Right lobe of liver (tissue), 6 donors: ENCODE results near the gene CEND1. TPM values are rescaled to one million over a fixed set of nuclear protein-coding genes. Genes with fewer than 3 reads are reported as not detected.

Experiments used
- ATAC-seq, 4 donors: fragments of 200-7000 bp; cut with Tn5 transposase; one replicate each; pipeline ENCODE4 v1.9.1; 2020; ENCODE audit warnings: mild to moderate bottlenecking in 4 of 4, moderate library complexity in 4 of 4
- DNase-seq, 3 donors: peaks; one replicate each; pipeline ENCODE4 v3.0.0-alpha.2; 2020
- H3K27ac ChIP-seq, 3 donors: fragments of 200-600 bp; one replicate each; pipeline ENCODE4 v1.8.0; 2022
- H3K27me3 ChIP-seq, 2 donors: fragments of 200-600 bp; one replicate each; pipeline ENCODE4 v1.8.0; 2022
- H3K36me3 ChIP-seq, 4 donors: fragments of 200-600 bp; sonication (generic) in 1 of 4; one replicate each; pipeline versions ENCODE4 v1.5.1 to v1.8.0; 2017 to 2022; ENCODE audit warnings: control low read depth in 1 of 4
- H3K4me1 ChIP-seq, 4 donors: fragments of 200-600 bp; sonication (generic) in 1 of 4; one replicate each; pipeline versions ENCODE4 v1.5.1 to v1.8.0; 2017 to 2022; ENCODE audit warnings: control low read depth in 1 of 4
- H3K4me3 ChIP-seq, 3 donors: fragments of 200-600 bp; one replicate each; pipeline ENCODE4 v1.8.0; 2022
- H3K9me3 ChIP-seq, 4 donors: fragments of 200-600 bp; sonication (generic) in 1 of 4; one replicate each; pipeline versions ENCODE4 v1.5.1 to v1.8.0; 2017 to 2022; ENCODE audit warnings: control low read depth in 1 of 4
- CTCF ChIP-seq, 4 donors: fragments of 200-600 bp in 3 of 4; fragments of 450-650 bp in 1 of 4; IDR thresholded peaks; one replicate each; pipeline versions ENCODE4 v1.5.1 to v1.8.0; 2016 to 2022; ENCODE audit warnings: antibody characterized with exemption in 4 of 4, mild to moderate bottlenecking in 2 of 4
- POLR2A ChIP-seq: fragments of 450-650 bp; IDR thresholded peaks from one replicate; pipeline ENCODE4 v1.6.1; 2017; ENCODE audit warnings: antibody characterized with exemption, mild to moderate bottlenecking
- WGBS: methylation state at CpG from one replicate; pipeline ENCODE4 v1.1.6; 2018; ENCODE audit warnings: low coverage, low lambda C conversion rate; ENCODE audit not compliant: insufficient coverage; ENCODE audit errors: missing lambda C conversion rate; 5-methylcytosine and 5-hydroxymethylcytosine counted together
- intact Hi-C, 2 donors: fragments of 100-400 bp; cut with DNase I; formaldehyde crosslinking; loops; one replicate each; pipeline versions ENCODE4 v1.11.2 to v1.14.1; 2022
- total RNA-seq, 6 experiments: library from RNA; depleted of rRNA in 2 of 6; stranded (reverse); fragments of >200 nt in 2 of 6; fragmentation: NEBNext Ultra II Directional in 3 of 6; extraction: Animal tissue kit (Norgen Biotek cat#: 25700) in 3 of 6; gene quantifications; one replicate each; pipeline versions ENCODE4 v1.1.0 to v1.2.4, GENCODE V29; 2016 to 2023
- donor health status: DM: no; HTN: yes; CAD: no.
- donor health status: DM: no; HTN: no; CAD: no.
- donor health status: DM: no; HTN: no; CAD: no.
- donor health status: DM: no; HTN: yes; CAD: no.
- donor health status: DM: no; HTN: yes; CAD: no.

Gene CEND1
- total RNA-seq, 6 experiments from 2014 or later: not detected

GRCh38 chr11:811446-812245, 21.8 kb upstream of the CEND1 start:
- Histone ChIP-seq H3K36me3 (peaks cover 0 to 29% (median 0%) of the 10 kb centered on the region in 4 donors), H3K27me3 (no peaks in the 10 kb centered on the region), H3K4me1 (peaks cover 0 to 22% (median 8%) of the 10 kb centered on the region in 4 donors), H3K9me3 (no peaks in the 10 kb centered on the region), H3K27ac (no peak overlapping the region), H3K4me3 (peak overlapping the region in 1 of 3 donors; percentile 84)
- intact Hi-C loops: no loop called here
- ATAC-seq: no peak
- TF ChIP-seq POLR2A: no peak
- peak in 1 of 4 donors; percentile 10 for TF ChIP-seq CTCF (IDR thresholded peaks at IDR 0.05)
- no peak for DNase-seq
- WGBS: 63% methylated on average over 4 of the region's 14 CpGs

- intact Hi-C loops: no loop called here
- Histone ChIP-seq H3K27ac (peak overlapping the region; percentile 91 to 95 (median 94)), H3K27me3 (no peaks in the 10 kb centered on the region), H3K9me3 (no peaks in the 10 kb centered on the region), H3K4me1 (peaks cover 0 to 22% (median 8%) of the 10 kb centered on the region in 4 donors), H3K4me3 (peak overlapping the region; percentile 84 to 100 (median 99)), H3K36me3 (peaks cover 0 to 29% (median 0%) of the 10 kb centered on the region in 4 donors)
- TF ChIP-seq POLR2A (peak; percentile 73), CTCF (IDR thresholded peaks at IDR 0.05) (peak in 2 of 4 donors; percentile 3 to 7)
- DNase-seq: no peak
- ATAC-seq: no peak
- 1% methylated on average over 19 of the region's 55 CpGs for WGBS
Measured at GRCh38 chr11:810040-810567, 20.2 kb upstream of the CEND1 start.

GRCh38 chr11:809287-810039, 19.6 kb upstream of the CEND1 start, which contains the start of gene RPLP2:
Gene RPLP2 (plus strand): TSS chr11:809967. CDS start chr11:810235, 268 bp downstream.
- ATAC-seq (peak; percentile 86 to 91 (median 90)), DNase-seq (peak; percentile 98 to 99 (median 99))
- Histone ChIP-seq H3K36me3 (peaks cover 0 to 29% (median 0%) of the 10 kb centered on the region in 4 donors), H3K4me1 (peaks cover 0 to 28% (median 11%) of the 10 kb centered on the region in 4 donors), H3K9me3 (no peaks in the 10 kb centered on the region), H3K27ac (peak within 1 kb of the TSS; percentile 91 to 95 (median 94)), H3K4me3 (peak within 1 kb of the TSS; percentile 84 to 100 (median 99)), H3K27me3 (no peaks in the 10 kb centered on the region)
- 0% methylated on average over 9 of the region's 81 CpGs for WGBS
- no peak for TF ChIP-seq CTCF (IDR thresholded peaks at IDR 0.05)
- peak; percentile 80 for TF ChIP-seq POLR2A
- intact Hi-C loops: no loop called here

GRCh38 chr11:808427-809286, 18.8 kb upstream of the CEND1 start:
- Histone ChIP-seq H3K9me3 (no peaks in the 10 kb centered on the region), H3K27me3 (no peaks in the 10 kb centered on the region), H3K4me1 (peaks cover 0 to 34% (median 13%) of the 10 kb centered on the region in 4 donors), H3K4me3 (peak overlapping the region; percentile 84 to 100 (median 99)), H3K27ac (peak overlapping the region; percentile 91 to 95 (median 94)), H3K36me3 (peaks cover 0 to 27% (median 0%) of the 10 kb centered on the region in 4 donors)
- DNase-seq (no peak), ATAC-seq (no peak)
- WGBS: 16% methylated on average over 18 of the region's 36 CpGs
- intact Hi-C loops: no loop called here
- TF ChIP-seq CTCF (IDR thresholded peaks at IDR 0.05) (no peak), POLR2A (no peak)
